SHP77 treated with DMSO at 0.1 percent for 48 hours (cell line): ENCODE data around the gene NAP1L4.

ENCODE experiments used
- DNase-seq: peaks from one replicate; lab custom pipeline; 2025; lab: John Stamatoyannopoulos, UW

NAP1L4 gene

DNA sequence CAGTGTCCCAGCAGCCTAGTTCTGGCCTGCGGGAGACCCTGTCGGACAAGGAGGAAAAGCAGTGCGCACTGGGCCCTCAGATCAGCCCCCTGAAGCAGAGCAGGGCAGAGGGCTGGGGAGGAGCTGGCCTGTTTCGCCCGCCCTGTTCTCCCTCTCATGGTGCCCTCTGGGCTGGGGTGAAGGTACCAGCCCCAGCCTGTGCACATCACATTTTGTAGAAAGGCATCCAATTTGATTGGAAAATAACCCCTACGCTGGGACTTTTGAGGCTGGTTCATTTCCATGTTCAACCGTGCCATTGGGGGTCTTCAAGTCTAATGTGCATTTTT, 832 bp upstream of the NAP1L4 start:
- DNase-seq = no peak

DNA sequence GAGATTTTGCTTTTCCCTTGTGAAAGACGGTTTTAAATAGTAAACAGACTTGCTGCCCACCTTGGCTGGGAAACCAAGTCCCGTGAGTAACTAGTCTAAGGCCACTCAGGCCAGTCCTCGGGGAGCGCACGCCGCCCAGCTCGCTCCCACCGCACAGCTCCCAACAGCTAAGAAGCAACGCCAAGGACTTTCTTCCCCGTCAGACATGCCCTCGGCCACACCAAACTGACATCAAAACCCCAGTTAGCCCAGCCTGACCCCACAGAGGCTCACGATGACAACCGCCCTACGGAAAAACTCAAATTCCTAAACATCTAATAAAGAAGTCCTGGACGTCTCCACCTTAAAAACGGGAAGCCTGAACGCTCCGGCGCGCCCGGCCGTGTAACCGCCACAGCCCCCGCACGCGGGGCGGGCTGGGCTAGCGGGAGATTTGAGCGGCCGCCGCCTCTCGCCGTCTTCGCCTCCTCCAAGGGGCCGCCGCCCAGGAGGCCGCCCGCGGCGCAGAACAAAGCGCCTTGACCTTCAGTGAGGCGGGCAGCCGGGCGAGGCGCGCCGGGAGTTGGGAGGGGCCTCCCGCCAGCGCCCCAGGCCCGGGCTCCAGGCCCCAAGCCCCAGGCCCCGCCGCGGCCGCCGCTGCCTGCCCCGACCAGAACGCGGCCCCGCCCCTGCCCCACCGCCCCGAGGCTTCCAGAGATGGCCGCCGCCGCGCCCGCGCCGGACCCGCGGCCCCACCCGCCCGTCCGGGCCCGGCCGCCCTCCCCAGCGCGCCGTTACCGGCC, 486 bp downstream of the NAP1L4 start:
- DNase-seq = no peak

DNA sequence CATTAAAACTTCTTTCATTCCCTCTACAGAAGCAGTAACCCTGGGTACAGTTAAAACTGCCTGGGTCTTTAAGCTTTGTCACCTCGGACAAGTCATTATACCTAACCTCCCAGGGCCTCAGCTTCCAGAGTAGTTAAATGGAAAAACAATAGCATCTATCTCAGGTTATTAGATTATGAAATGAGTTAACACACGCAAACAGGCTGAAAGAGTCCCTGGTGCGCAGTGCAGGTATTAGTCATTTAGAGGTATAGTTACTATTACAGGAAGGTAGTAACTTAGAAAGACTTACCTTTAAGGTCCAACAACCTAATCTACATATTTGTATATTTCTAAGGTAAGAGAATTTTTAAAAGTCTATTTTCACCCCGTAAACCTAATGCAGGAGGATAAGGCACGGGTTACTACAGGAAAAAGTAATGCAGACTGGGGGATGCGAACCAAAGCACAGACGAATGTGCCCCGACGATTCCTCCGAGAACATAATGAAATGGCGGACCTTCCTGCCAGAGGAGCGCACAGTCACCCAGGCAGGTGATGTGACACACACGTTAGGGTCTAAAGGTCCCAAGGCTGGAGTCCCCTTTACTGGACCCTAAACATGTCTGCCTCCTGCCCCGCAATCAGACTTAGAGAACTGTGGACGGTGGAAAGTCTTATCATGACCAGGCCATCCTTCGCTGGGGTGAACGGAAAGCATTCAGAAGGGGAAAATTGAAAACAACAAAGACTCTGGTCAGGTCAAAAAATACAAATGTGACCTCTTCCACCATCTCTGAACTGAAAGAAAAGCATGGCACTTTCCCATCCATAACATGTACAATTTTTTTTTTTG, 1.3 kb downstream of the NAP1L4 start:
- no peak for DNase-seq

DNA sequence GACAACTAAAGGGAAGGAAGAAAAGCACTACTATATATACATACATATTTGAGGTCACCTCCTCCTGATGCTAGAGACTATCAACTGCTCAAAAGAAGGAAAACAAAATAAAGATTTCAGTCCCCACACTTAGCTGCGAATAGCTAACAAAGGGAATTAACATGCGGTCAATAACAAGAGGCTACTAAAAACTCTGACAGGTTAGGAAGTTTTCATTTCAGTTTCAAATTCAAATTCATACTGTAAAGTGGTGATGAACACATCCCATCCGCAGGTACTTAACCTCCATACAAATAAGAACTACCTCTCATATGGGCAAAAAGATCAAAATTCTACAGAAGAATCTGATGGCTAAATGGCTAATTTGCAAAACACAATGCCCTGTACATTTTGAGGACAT, 2.6 kb downstream of the NAP1L4 start:
- DNase-seq = no peak

DNA sequence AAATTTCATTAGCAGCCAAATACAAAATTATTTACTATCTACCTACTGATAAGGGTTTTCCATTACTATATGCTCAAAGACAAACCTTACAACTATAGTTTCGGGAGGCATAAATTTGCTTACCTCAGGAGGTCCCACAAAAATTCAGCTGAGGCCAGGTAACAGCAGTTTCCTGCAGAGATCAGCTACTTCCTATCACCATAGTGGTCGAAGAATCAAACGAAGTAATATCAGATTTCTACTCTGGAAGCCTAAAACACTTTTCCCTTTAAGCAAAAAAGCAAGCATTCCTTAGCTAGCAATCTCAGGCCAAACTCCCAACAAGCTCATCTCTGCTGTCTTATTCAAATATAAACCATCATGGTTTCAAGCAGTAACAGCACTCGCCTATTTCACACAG, 3.1 kb downstream of the NAP1L4 start:
- no peak for DNase-seq

DNA sequence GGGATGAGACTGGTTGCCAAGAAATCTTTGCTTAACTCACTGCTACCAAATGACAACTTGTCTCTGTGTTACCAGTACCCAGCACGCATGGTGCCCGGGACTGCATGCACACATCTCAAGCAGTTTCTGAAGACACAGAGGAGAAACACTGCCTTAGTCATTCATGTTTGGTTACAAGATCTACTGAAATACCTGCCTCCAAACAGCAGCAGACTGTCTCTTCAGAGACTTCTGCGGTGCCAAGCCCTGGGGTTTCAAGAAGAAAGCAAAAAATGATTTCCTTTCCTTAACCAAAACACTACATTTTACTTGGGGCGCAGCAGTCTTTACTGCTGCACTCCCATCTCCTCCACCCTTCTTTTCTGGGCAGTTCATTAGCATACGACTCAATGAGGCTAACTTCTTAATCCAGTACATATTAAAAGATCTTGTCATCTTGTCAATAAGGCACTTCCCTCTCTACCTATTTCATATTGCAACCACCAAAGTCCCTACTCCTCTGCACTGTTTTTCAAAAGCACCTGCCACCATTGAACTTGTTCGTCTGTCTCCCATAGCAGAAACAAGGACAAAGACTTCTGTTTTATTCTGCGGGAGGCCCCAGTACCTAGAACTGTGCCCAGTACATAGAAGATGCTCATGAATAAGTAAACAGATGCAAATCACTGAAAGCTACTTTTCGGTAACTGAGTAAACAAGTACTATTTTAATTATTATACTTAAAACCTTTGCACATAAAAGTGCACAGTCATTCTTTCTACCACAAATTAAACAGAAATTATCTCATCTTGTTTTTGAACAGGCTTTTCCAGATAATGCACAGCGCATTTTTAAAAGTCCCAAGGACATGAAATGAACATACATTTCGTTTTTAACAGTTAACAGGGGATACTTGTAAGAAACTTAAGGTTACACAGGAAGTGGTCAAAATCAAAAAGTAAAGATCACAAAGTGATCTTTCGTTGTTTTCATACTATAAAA, 4.0 kb downstream of the NAP1L4 start:
- DNase-seq = no peak

DNA sequence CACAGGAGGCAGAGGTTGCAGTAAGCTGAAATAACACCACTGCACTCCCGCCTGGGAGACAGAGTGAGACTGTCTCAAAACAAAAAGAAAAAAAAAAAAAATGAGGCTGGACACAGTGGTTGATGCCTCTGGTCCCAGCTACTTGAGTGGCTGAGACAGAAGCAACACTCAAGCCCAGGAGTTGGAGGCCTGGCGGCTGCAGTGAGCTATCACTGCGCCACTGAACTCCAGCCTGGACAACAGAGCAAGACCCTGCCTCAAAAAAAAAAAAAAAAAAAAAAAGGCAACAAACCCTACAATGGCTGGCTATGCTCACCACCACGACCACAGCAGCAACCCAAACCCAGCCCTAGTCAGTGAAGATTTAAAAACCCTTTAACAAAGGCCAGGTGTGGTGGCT, 8.2 kb downstream of the NAP1L4 start:
- DNase-seq = no peak

DNA sequence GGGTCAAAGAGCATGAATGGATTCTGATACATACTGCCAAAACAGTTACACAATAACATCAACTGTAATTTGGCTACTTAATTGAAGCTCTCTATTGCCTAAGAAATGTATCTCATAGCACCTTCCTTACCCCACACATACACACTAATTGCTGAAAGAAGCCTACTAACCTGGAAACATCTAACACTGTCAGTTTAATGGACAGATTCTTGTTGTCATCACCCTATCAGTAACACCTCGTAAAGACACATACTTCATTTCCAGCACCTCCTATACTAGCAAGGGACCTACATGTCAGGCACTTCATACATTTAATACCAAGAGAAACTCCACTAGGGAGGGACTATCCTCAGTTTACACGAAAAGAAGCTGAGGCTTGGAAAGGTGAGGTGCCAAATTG, 9.9 kb downstream of the NAP1L4 start:
- DNase-seq = no peak

DNA sequence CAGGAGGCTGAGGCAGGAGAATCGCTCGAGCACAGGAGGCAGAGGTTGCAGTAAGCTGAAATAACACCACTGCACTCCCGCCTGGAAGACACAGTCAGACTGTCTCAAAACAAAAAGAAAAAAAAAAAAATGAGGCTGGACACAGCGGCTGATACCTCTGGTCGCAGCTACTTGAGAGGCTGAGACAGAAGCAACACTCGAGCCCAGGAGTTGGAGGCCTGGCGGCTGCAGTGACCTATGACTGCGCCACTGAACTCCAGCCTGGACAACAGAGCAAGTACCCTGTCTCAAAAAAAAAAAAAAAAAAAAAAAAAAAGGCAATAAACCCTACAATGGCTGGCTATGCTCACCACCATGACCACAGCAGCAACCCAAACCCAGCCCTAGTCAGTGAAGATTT, 11.0 kb downstream of the NAP1L4 start:
- no peak for DNase-seq

DNA sequence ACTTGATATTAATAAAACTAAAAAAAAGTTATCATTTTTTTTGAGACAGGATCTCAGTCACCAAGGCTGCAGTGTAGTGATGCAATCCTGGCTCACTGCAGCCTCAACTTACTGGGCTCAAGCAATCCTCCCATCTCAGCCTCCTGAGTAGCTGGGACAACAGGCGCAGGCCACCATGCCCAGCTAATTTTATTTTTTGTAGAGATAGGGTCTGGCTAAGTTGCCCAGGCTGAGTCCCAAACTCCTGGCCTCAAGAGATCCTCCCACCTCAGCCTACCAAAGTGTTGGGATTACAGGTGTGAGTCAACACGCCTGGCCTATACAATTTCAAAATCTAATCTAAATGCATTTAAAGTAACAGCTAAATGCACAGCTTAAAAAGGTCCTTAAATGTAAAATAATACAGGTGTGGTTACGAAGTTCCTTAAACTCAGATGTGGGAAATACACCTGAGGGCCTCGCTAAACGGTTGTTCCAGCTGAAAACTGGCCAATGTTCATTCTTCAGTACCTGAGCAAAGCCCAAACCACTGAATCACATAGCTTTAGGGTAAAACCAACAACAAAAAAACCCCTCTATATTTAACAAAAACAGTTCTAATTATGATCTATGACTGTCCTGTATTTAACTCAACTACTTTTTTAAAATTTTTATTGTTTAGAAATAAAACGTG, 11.8 kb downstream of the NAP1L4 start:
- no peak for DNase-seq

DNA sequence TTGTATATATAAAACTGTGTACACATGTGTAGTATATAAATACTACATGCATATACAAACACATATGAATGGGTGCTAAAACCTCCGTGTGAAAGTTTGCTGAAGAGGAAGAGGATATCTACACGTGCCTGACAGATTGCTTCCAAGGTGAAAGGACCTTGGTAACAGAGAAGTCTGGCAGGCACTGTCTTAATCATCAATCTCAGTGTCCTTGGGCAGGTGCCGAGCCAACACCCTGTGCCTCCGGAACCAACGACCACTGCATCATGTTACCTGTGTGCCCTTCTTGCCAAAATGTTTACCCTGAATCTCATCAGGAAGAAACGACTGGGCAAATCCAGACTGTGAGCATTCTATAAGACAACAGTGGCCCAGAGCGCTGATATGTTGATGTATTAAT, 15.0 kb downstream of the NAP1L4 start:
- DNase-seq = no peak

DNA sequence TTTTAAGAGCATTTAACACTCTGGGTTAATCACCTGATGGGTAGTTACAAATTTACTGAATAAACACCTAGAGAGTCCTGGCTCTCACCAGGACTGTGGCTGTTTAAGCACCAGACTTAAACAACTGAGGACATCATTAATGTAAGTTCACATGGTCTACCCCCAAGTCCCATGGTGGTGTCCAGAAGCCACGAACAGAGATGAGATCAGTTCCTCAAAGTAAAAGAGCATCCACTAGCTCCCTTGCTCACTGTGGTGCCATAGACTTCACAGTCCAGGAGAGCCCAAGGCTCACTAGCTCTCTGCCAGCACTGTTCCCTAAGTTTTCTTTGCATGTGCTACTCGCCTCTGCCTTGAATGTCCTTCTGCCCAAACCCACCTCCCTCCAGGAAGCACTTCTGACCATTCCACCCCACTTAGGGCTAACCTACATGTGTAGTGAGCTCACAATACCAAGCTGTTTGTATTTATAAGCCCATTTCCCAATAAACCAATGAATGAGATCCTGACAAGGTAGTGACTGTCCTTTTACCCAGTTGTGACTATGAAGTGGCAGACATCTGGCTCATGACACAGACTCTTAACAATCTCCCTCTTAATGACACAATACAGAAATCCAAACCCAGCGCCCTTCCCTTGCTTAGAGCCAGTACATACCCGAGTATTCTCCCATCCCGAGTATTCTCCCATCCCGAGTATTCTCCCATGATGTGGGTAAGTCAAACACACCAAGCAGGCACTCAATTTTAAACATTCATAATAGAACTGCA, 15.7 kb downstream of the NAP1L4 start:
- no peak for DNase-seq

DNA sequence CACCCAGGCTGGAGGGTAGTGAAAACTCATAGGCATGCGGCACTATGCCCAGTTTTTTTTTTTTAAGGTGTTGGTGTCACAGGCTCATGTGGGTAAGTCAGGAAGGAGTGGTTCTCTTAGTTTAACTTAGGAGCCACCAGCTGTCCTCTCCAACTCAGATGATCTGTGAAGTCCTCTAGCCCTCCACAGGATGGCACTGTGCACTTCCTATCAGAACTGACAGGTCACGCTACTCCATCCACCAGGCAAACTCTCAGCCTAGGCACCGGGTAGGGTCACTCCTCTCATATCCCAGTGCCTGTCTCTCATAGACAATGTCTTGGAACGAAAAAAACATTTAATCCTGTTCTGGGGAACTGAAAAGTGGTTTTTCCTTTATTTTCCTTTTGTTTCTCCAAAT, 16.5 kb downstream of the NAP1L4 start:
- no peak for DNase-seq

DNA sequence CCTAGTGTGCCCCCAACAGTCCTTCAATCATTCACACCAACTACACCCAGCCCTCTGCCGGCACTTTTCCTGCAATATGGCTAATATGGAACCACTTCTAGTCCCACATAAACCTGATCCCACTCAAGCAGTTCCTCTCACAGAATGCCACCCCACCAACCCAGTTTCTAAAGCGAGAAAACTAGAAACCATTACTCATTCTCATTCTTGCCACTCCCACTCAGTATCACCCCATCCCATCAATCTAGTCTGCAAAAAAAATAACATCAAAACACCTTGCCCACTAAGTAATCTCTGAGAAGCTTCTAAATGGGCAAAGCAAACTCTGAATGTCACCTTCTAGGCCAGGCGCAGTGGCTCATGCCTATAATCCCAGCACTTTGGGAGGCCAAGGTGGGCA, 17.9 kb downstream of the NAP1L4 start:
- no peak for DNase-seq

DNA sequence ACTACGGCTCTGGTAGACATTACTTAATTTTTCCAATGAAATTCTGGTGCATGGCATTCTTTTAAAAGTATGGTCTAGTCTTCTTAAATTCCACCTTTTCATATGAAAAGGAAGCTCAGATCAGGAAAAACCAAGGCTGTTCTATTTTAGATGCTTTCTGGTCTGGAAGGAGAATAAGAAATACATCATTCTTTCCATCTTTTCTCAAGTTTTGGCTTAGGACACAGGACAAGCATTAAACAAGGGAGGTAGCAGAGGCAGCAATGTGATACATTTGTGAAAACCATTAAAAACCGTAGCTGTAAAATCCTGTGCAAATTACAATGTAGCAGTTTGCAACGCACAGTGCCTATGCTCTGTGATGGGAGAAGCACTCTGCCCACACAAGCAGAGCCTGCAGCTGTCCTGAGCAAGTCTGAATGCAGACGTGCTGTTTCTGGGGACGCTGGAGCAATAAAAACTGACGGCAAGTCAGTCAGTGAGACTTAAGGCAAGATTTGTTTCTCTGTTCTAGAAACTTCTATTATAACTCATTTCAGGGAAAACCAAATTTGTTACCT, 23.7 kb downstream of the NAP1L4 start:
- no peak for DNase-seq

DNA sequence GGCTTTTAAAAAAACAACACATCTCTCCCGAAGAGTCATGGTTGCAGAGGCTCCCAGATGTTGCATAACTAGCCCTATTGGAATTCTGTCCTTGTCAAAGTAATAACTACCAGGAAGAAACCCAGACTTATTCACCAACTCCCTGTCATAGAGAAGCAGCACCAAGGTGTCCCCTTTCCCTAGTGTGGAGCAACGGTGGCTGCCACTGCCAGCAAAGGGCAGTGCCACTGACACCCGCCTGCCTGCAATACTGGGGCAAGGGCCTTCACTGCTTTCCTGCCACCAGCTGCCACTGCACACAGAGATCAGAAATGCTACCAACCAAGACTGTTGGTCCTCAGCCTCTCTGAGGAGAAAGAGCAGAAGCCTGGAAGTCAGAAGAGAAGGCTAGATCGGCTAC, 27.3 kb downstream of the NAP1L4 start:
- no peak for DNase-seq

DNA sequence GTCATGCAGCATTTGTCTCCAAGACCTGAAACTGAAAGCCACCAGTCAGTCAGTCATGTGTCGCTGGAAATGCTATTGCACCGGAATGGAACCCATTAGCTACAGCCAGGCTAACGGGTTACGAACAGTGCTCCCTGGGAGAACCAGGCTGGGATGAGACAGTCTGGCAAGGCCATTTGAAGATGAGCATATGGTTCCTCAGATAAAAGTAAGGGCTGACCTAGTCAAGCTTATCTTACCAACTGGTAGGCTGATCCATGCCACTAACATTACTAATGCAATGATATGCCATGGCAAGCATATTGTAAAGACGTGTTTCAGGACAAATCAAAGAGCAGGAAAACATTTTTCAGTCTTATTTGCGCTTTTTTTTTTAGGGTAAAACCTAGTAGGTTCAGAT, 28.4 kb downstream of the NAP1L4 start:
- DNase-seq = no peak

DNA sequence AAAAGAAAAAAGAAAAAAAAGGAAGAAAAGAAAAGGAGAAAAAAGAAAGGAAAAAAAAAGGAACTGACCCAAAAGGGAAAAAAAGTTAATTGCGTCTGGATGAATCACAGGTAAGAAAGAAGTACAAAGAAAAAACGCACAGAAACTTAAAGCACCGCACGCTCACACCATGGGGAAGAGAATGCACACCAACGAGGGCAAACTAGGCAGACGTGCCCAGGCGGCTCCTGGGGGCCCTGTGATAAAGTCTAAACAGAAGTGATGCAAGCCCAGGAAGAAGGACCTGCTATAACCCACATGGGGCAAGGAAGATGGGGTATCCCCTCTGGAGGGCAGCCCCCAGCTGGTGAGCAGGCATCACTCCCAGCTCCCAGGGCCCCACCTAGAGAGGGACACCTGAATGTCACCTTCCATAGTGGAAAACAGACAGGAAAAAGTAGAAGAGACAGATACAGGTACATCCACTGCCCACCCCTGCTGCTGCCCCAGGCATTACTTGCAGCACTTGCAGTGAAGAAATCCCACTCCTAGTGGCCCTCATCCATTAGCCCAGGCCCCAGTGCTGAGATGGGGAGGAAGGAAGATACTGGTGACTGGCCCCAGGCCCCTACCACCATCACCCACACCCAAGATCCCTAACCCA, 28.9 kb downstream of the NAP1L4 start:
- DNase-seq = no peak

DNA sequence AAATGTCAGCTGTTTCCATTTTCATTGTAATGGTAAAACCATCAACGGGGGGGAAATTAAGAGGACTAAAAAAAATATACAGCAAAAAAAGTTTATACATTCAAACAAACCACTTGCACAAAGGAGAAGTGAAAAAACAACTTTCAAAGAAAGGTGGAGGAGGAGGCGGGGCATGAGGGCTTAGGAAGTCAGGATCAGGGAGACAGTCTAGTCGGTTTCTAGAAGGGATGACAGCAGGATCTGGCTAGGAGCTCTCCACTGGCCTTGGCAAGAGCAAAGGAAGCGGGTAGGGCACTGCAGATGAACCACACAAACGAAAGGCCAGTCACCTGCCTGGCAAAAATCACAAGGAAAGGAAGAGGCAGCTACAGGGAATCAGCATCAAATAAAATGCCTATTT, 31.0 kb downstream of the NAP1L4 start:
- DNase-seq = no peak

DNA sequence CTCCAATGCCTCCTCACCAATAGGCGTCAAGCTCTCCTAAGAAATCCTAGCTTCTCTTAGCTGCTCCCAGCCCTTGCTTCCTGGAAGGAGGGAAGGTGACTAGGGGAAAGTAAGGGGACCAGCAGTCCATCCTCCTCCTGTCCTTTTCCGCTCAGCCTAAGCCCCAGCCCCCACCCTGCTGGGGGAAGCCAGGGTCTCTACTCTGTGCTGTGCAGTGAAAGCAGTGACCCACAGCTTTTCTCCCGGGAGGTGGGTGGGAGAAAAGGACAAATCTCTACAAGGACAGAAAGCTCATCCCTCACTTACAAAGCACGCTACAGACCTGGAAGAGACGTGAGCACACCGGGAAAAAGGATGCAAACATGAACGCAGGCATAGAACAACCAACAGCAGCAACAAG, 32.0 kb downstream of the NAP1L4 start:
- DNase-seq = no peak
